Mammary epithelial cell (primary cell): Measurements from ENCODE around the gene PLA2G4B.

Experiments used
- EZH2 ChIP-seq: IDR thresholded peaks from 2 replicates; pipeline ENCODE4 v1.6.1; 2012; ENCODE audit warnings: low read length, inconsistent platforms, borderline replicate concordance
- TF ChIP-seq, protein P1 (sequence below), 2 donors: IDR thresholded peaks in 1 of 2; conservative IDR thresholded peaks in 1 of 2; 2 replicates each; pipeline ENCODE4 v1.5.1; 2011 to 2012; ENCODE audit warnings: inconsistent platforms in 2 of 2, low read length in 2 of 2, mild to moderate bottlenecking in 2 of 2, control low read depth in 1 of 2, low read depth in 1 of 2; ENCODE audit not compliant: insufficient read depth in 1 of 2; ENCODE audit errors: extremely low read depth in 1 of 2

DNA sequence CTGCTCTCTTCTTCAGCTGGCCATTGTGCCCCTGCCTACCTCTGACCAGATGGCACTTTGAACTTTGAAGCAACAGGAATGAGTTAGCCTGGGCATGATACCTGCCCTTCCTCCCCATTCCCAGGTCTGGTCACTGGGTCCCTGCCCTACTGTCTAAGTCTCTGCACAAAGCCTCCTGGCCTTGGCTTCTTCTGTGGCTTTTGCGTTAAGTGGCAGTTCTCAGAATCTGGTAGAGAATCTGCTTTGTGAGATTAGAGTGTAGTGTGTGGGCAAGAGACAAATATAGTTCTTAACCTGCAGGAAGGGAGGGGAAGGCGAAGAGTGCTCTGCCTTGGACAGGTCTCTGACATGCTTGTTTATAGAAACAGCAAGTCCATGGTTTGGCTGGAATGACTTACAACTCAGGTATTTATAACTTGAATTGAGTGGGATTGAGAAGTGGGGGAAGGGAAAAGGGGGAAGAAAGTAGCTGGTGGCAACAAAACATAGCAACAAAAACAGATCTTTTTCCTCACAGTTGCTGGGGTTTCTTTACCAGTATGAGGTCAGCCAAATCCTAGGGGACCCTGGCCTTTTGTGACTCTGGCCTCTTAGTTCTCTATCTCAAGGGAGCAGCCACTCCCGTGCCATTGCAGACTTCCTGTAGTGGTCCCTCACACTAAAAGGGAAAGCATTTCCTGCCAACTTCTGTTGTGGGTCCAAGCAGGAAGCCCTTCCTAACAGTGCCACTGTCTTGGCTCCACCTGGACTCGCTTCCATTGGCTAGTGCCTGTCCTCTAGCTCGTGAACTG is 47.7 kb upstream of the PLA2G4B start:
- TF ChIP-seq, protein P1, sequence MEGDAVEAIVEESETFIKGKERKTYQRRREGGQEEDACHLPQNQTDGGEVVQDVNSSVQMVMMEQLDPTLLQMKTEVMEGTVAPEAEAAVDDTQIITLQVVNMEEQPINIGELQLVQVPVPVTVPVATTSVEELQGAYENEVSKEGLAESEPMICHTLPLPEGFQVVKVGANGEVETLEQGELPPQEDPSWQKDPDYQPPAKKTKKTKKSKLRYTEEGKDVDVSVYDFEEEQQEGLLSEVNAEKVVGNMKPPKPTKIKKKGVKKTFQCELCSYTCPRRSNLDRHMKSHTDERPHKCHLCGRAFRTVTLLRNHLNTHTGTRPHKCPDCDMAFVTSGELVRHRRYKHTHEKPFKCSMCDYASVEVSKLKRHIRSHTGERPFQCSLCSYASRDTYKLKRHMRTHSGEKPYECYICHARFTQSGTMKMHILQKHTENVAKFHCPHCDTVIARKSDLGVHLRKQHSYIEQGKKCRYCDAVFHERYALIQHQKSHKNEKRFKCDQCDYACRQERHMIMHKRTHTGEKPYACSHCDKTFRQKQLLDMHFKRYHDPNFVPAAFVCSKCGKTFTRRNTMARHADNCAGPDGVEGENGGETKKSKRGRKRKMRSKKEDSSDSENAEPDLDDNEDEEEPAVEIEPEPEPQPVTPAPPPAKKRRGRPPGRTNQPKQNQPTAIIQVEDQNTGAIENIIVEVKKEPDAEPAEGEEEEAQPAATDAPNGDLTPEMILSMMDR (conservative IDR thresholded peaks at IDR 0.05 in 1 of 2, IDR thresholded peaks at IDR 0.05 in 1 of 2; ENCODE audit: extremely low read depth in 1 of 2, insufficient read depth in 1 of 2, low read depth in 1 of 2, low read length in 2 of 2), result no peak
- no peak for TF ChIP-seq EZH2
